HCT116 (cell line): ENCODE data around the gene FOXI3. TPM values are rescaled to one million over a fixed set of nuclear protein-coding genes. Genes with fewer than 3 reads are reported as not detected.

ENCODE experiments used
- ATAC-seq: fragments of 200-7000 bp; cut with Tn5 transposase; 2 replicates; pipeline ENCODE4 v1.9.1; 2020; ENCODE audit warnings: mild to moderate bottlenecking, moderate library complexity
- Bru-seq: library from RNA; stranded (reverse); fragments of 400-500 nt; gene quantifications from one replicate; lab custom pipeline; 2021; lab: Mats Ljungman, UMichigan
- BruChase-seq, 2 experiments: library from RNA; stranded (reverse); fragments of 400-500 nt; gene quantifications; one replicate each; lab custom pipeline; 2021; lab: Mats Ljungman, UMichigan
- BruUV-seq: library from RNA; stranded (reverse); fragments of 400-500 nt; replicated peaks from 2 replicates; lab custom pipeline; 2021; lab: Mats Ljungman, UMichigan
- CTCF ChIA-PET: fragments of 300-600 bp; sonication (Branson Sonifier 250); formaldehyde crosslinking; loops from one replicate; lab custom pipeline; 2021; ENCODE audit warnings: antibody characterized with exemption; lab: Charles Lee
- POLR2A ChIA-PET: fragments of 300-600, 350-600 bp; sonication (Branson Sonifier 250); formaldehyde crosslinking; loops from one replicate; lab custom pipeline; 2021; ENCODE audit warnings: antibody characterized with exemption; lab: Charles Lee
- RAD21 ChIA-PET, 2 experiments: fragments of 300-600 bp; sonication (Branson Sonifier 250); formaldehyde crosslinking; loops; one replicate each; lab custom pipeline; 2023; ENCODE audit warnings: low total read pairs in 2 of 2; ENCODE audit not compliant: uncharacterized antibody in 2 of 2, unreplicated experiment in 2 of 2, low non-redundant PET in 1 of 2; lab: Charles Lee
- DNase-seq: peaks from one replicate; pipeline ENCODE4 v3.0.0-alpha.2; 2010; ENCODE audit warnings: low read depth, low spot score
- H2AFZ ChIP-seq: fragments of 200-600 bp; shearing (Covaris generic), sonication (generic); 2 replicates; pipeline ENCODE4 v1.6.1; 2017; ENCODE audit warnings: low read depth, mixed run types, mixed read lengths, antibody characterized with exemption, low read length; ENCODE audit not compliant: poor library complexity, severe bottlenecking
- H3K27ac ChIP-seq: 2 replicates; pipeline ENCODE4 v1.5.1; 2012; ENCODE audit warnings: low read depth, low read length
- H3K27me3 ChIP-seq: fragments of 200-600 bp; sonication (generic); 2 replicates; pipeline ENCODE4 v1.6.1; 2016; ENCODE audit warnings: mixed run types, low read length, mixed read lengths; ENCODE audit not compliant: insufficient read depth
- H3K36me3 ChIP-seq, 2 experiments: fragments of 200-500 bp in 1 of 2; fragments of 200-600 bp in 1 of 2; sonication (Bioruptor generic) in 1 of 2; sonication (generic) in 1 of 2; 2 replicates each; pipeline versions ENCODE4 v1.5.1 to v1.6.1; 2014 to 2016; ENCODE audit warnings: low read length in 2 of 2, inconsistent platforms in 1 of 2, mixed read lengths in 1 of 2, mixed run types in 1 of 2; ENCODE audit not compliant: insufficient read depth in 2 of 2, control insufficient read depth in 1 of 2
- H3K4me1 ChIP-seq, 2 experiments: fragments of 200-600 bp in 1 of 2; sonication (generic) in 1 of 2; 2 replicates each; pipeline versions ENCODE4 v1.5.1 to v1.6.1; 2012 to 2017; ENCODE audit warnings: low read length in 2 of 2, inconsistent platforms in 1 of 2, mild to moderate bottlenecking in 1 of 2, mixed read lengths in 1 of 2, mixed run types in 1 of 2, moderate library complexity in 1 of 2; ENCODE audit not compliant: insufficient read depth in 2 of 2, control insufficient read depth in 1 of 2
- H3K4me2 ChIP-seq: fragments of 200-600 bp; sonication (generic); 2 replicates; pipeline ENCODE4 v1.6.1; 2017; ENCODE audit warnings: mixed run types, low read length, mixed read lengths
- H3K4me3 ChIP-seq, 2 experiments: fragments of 200-600 bp in 1 of 2; sonication (generic) in 1 of 2; replicated peaks in 1 of 2; 2 replicates each; pipeline ENCODE4 v1.5.1; 2011 to 2016; ENCODE audit warnings: low read length in 2 of 2, control low read depth in 1 of 2, low read depth in 1 of 2, mild to moderate bottlenecking in 1 of 2, mixed read lengths in 1 of 2, mixed run types in 1 of 2
- H3K79me2 ChIP-seq: fragments of 200-600 bp; sonication (generic); 2 replicates; pipeline ENCODE4 v1.6.1; 2017; ENCODE audit warnings: mild to moderate bottlenecking, mixed run types, low read length, moderate library complexity, mixed read lengths; ENCODE audit not compliant: insufficient read depth
- H3K9ac ChIP-seq: fragments of 200-600 bp; sonication (generic); 2 replicates; pipeline ENCODE4 v1.6.1; 2016; ENCODE audit warnings: low read length, mixed read lengths
- H3K9me2 ChIP-seq: fragments of 200-600 bp; sonication (generic), shearing (Covaris generic); 2 replicates; pipeline ENCODE4 v1.6.1; 2017; ENCODE audit warnings: mixed run types, mild to moderate bottlenecking, moderate library complexity; ENCODE audit not compliant: insufficient read depth
- H3K9me3 ChIP-seq, 2 experiments: fragments of 200-500 bp in 1 of 2; fragments of 200-600 bp in 1 of 2; sonication (Bioruptor generic) in 1 of 2; sonication (generic) in 1 of 2; 2 replicates each; pipeline ENCODE4 v1.6.1; 2014 to 2017; ENCODE audit warnings: low read length in 2 of 2, mixed read lengths in 2 of 2, inconsistent platforms in 1 of 2, low read depth in 1 of 2, mild to moderate bottlenecking in 1 of 2, mixed run types in 1 of 2, moderate library complexity in 1 of 2; ENCODE audit not compliant: control insufficient read depth in 1 of 2, insufficient read depth in 1 of 2
- H4K20me1 ChIP-seq: fragments of 200-600 bp; sonication (generic), shearing (Covaris generic); 2 replicates; pipeline ENCODE4 v1.6.1; 2017; ENCODE audit warnings: mixed run types, mild to moderate bottlenecking, moderate library complexity; ENCODE audit not compliant: insufficient read depth
- ATF3 ChIP-seq: IDR thresholded peaks from 2 replicates; pipeline ENCODE4 v1.6.1; 2012
- CBX3 ChIP-seq: IDR thresholded peaks from 2 replicates; pipeline ENCODE4 v1.6.1; 2012; ENCODE audit warnings: low read depth
- CTCF ChIP-seq, 3 experiments: fragments of 200-600 bp in 1 of 3; sonication (generic) in 1 of 3; IDR thresholded peaks in 2 of 3; conservative IDR thresholded peaks in 1 of 3; 2 replicates each; pipeline ENCODE4 v1.5.1; 2012 to 2017; ENCODE audit warnings: low read depth in 2 of 3, low read length in 2 of 3, antibody characterized with exemption in 1 of 3, borderline replicate concordance in 1 of 3, control low read depth in 1 of 3, mild to moderate bottlenecking in 1 of 3, mixed read lengths in 1 of 3, mixed run types in 1 of 3, moderate library complexity in 1 of 3; ENCODE audit not compliant: insufficient read depth in 1 of 3
- EGR1 ChIP-seq: IDR thresholded peaks from 2 replicates; pipeline ENCODE4 v1.6.1; 2012; ENCODE audit warnings: low read depth
- ELF1 ChIP-seq: IDR thresholded peaks from 2 replicates; pipeline ENCODE4 v1.6.1; 2012; ENCODE audit warnings: low read depth, borderline replicate concordance
- EZH2phosphoT487 ChIP-seq: fragments of 200-600 bp; IDR thresholded peaks from 2 replicates; pipeline ENCODE4 v1.6.1; 2018; ENCODE audit warnings: antibody characterized with exemption, borderline replicate concordance
- FOSL1 ChIP-seq: IDR thresholded peaks from 2 replicates; pipeline ENCODE4 v1.6.1; 2012; ENCODE audit warnings: low read depth
- JUND ChIP-seq: IDR thresholded peaks from 2 replicates; pipeline ENCODE4 v1.6.1; 2012
- MAX ChIP-seq: IDR thresholded peaks from 2 replicates; pipeline ENCODE4 v1.6.1; 2012
- POLR2A ChIP-seq: IDR thresholded peaks from 2 replicates; pipeline ENCODE4 v1.7.0; 2011; ENCODE audit warnings: borderline replicate concordance; ENCODE audit not compliant: insufficient read depth, insufficient read length; ENCODE audit errors: extremely low read depth
- POLR2AphosphoS5 ChIP-seq: IDR thresholded peaks from 2 replicates; pipeline ENCODE4 v1.6.1; 2011; ENCODE audit warnings: mild to moderate bottlenecking, low read depth, low read length, moderate library complexity
- REST ChIP-seq: IDR thresholded peaks from 2 replicates; pipeline ENCODE4 v1.6.1; 2012; ENCODE audit warnings: low read depth
- SIN3A ChIP-seq: IDR thresholded peaks from 2 replicates; pipeline ENCODE4 v1.6.1; 2012; ENCODE audit warnings: low read depth
- SP1 ChIP-seq: IDR thresholded peaks from 2 replicates; pipeline ENCODE4 v1.6.1; 2012; ENCODE audit warnings: low read depth
- SRF ChIP-seq: IDR thresholded peaks from 2 replicates; pipeline ENCODE4 v1.6.1; 2012; ENCODE audit warnings: low read depth
- TCF7L2 ChIP-seq: IDR thresholded peaks from 2 replicates; pipeline ENCODE4 v1.7.0; 2011; ENCODE audit warnings: borderline replicate concordance, inconsistent platforms; ENCODE audit not compliant: insufficient read depth, insufficient read length; ENCODE audit errors: extremely low read depth
- YY1 ChIP-seq: IDR thresholded peaks from 2 replicates; pipeline ENCODE4 v1.6.1; 2011; ENCODE audit warnings: low read length, low read depth, moderate library complexity, mild to moderate bottlenecking; ENCODE audit not compliant: insufficient replicate concordance; ENCODE audit errors: extremely low read depth
- ZBTB33 ChIP-seq: IDR thresholded peaks from 2 replicates; pipeline ENCODE4 v1.6.1; 2011; ENCODE audit warnings: mild to moderate bottlenecking, low read length, moderate library complexity; ENCODE audit not compliant: insufficient replicate concordance; ENCODE audit errors: extremely low read depth
- ZFX ChIP-seq: fragments of 450-650 bp; IDR thresholded peaks from 2 replicates; pipeline ENCODE4 v1.6.1; 2017
- intact Hi-C: fragments of 100-400 bp; cut with micrococcal nuclease; formaldehyde crosslinking; loops from 2 replicates; pipeline ENCODE4 v1.10.0; 2022
- long read RNA-seq: library from polyadenylated mRNA; unstranded; transcript quantifications from one replicate; pipeline ENCODE4 v2.0.0, GENCODE V29; 2021; ENCODE audit not compliant: unreplicated experiment
- polyA plus RNA-seq: library from polyadenylated mRNA; unstranded; fragments of >200 nt; gene quantifications from 2 replicates; pipeline ENCODE4 v1.2.1, GENCODE V29; 2012; ENCODE audit warnings: missing spikeins
- total RNA-seq: library from RNA; stranded (reverse); gene quantifications from one replicate; pipeline ENCODE4 v1.2.1, GENCODE V29; 2021; ENCODE audit not compliant: unreplicated experiment

The FOXI3 gene
- total RNA-seq (not detected), Bru-seq, nascent RNA (not detected), BruChase-seq, experiment 1, labeled RNA remaining after a 6-hour chase (not detected), BruChase-seq, experiment 2, labeled RNA remaining after a 2-hour chase (not detected)
- not detected in 2 replicates for polyA plus RNA-seq
- long read RNA-seq, result 0 reads

GRCh38 chr2:88452565-88452905, at the start of gene FOXI3:
FOXI3 (minus strand) TSS chr2:88452693; CDS start chr2:88452535, 158 bp downstream.
- no peaks in the 10 kb centered on the region for H3K36me3 ChIP-seq
- no peaks in the 10 kb centered on the region for H3K27me3 ChIP-seq
- H3K4me3 ChIP-seq, result no peak within 1 kb of the TSS
- H3K27ac ChIP-seq, result no peak within 1 kb of the TSS
- ChIA-PET CTCF (no interaction called here), POLR2A (no interaction called here), RAD21 (no interaction called here)
- TF ChIP-seq SIN3A, result no peak
- TF ChIP-seq EGR1, result no peak
- no peak for TF ChIP-seq SP1
- no peak for TF ChIP-seq YY1
- no peak for TF ChIP-seq CTCF (IDR thresholded peaks at IDR 0.05 in 2 of 3, conservative IDR thresholded peaks at IDR 0.05 in 1 of 3; ENCODE audit: borderline replicate concordance in 1 of 3, insufficient read depth in 1 of 3, low read depth in 2 of 3, low read length in 2 of 3)
- no peak for TF ChIP-seq FOSL1
- no peak for TF ChIP-seq MAX
- TF ChIP-seq CBX3, result no peak
- TF ChIP-seq ELF1, result no peak
- TF ChIP-seq ATF3, result no peak
- no peak for TF ChIP-seq JUND
- no peak for TF ChIP-seq TCF7L2
- TF ChIP-seq ZBTB33, result no peak
- no peak for TF ChIP-seq SRF
- TF ChIP-seq EZH2phosphoT487, result no peak
- TF ChIP-seq ZFX, result no peak
- no peak for TF ChIP-seq POLR2A
- no peak for TF ChIP-seq REST
- no peak for TF ChIP-seq POLR2AphosphoS5
- H4K20me1 ChIP-seq, result no peaks in the 10 kb centered on the region
- intact Hi-C loops, result loop anchor here (10.0 kb wide), 1 partner anchor 388 kb away; the partner anchor contains the start of gene SMYD1
- no peak within 1 kb of the TSS for H3K9ac ChIP-seq
- ATAC-seq (no peak), DNase-seq (no peak)
- H3K9me2 ChIP-seq, result no peaks in the 10 kb centered on the region
- no TSS peak for BruUV-seq
- H3K4me1 ChIP-seq, result no peaks in the 10 kb centered on the region; a peak in 1 of 4 replicates
- H3K4me2 ChIP-seq, result no peak within 1 kb of the TSS
- no peaks in the 10 kb centered on the region for H3K9me3 ChIP-seq
- no peaks in the 10 kb centered on the region for H3K79me2 ChIP-seq
- H2AFZ ChIP-seq, result no peak within 1 kb of the TSS
